HepG2 (cell line): ENCODE measurements around the gene SLC13A5. TPM values are rescaled to one million over a fixed set of nuclear protein-coding genes. Genes with fewer than 3 reads are reported as not detected.

Experiments used
- DRAP1 ChIP-seq: IDR thresholded peaks from 2 replicates; pipeline ENCODE4 v1.6.1; 2016; ENCODE audit warnings: missing genetic modification reagents, missing compliant biosample characterization
- ELF1 ChIP-seq: sonication (generic); formaldehyde crosslinking; IDR thresholded peaks from 2 replicates; pipeline ENCODE4 v1.4.0; 2020; ENCODE audit warnings: missing genetic modification reagents
- ELF4 ChIP-seq: sonication (generic); formaldehyde crosslinking; IDR thresholded peaks from 2 replicates; pipeline ENCODE4 v1.5.0; 2020; ENCODE audit warnings: missing genetic modification reagents, mild to moderate bottlenecking, moderate library complexity, borderline replicate concordance
- FOXP4 ChIP-seq: sonication (generic); formaldehyde crosslinking; IDR thresholded peaks from 2 replicates; pipeline ENCODE4 v1.4.0; 2020; ENCODE audit warnings: missing genetic modification reagents
- KLF11 ChIP-seq: IDR thresholded peaks from 2 replicates; pipeline ENCODE4 v1.6.1; 2016; ENCODE audit warnings: missing compliant biosample characterization
- KLF15 ChIP-seq: sonication (generic); formaldehyde crosslinking; IDR thresholded peaks from 2 replicates; pipeline ENCODE4 v1.8.1; 2023; ENCODE audit warnings: borderline replicate concordance, mild to moderate bottlenecking, inconsistent platforms, missing genetic modification reagents, mixed read lengths
- MIXL1 ChIP-seq: IDR thresholded peaks from 2 replicates; pipeline ENCODE4 v1.6.1; 2016
- POGZ ChIP-seq: sonication (generic); formaldehyde crosslinking; IDR thresholded peaks from 2 replicates; pipeline ENCODE4 v1.4.0; 2020; ENCODE audit warnings: mild to moderate bottlenecking, missing genetic modification reagents
- RNF2 ChIP-seq: fragments of 450-650 bp; conservative IDR thresholded peaks from 2 replicates; pipeline ENCODE4 v1.6.1; 2016; ENCODE audit warnings: low read depth
- SYNCRIP ChIP-seq: fragments of 200-400 bp; formaldehyde crosslinking; IDR thresholded peaks from 2 replicates; pipeline ENCODE4 v1.6.1; 2018; ENCODE audit warnings: mild to moderate bottlenecking, low read depth, low read length; ENCODE audit not compliant: insufficient read depth
- TEAD3 ChIP-seq: optimal IDR thresholded peaks from 2 replicates; pipeline ENCODE3; 2016; ENCODE audit warnings: borderline replicate concordance
- XRCC5 ChIP-seq: fragments of 200-400 bp; formaldehyde crosslinking; optimal IDR thresholded peaks from 2 replicates; pipeline ENCODE3; 2017; ENCODE audit warnings: mild to moderate bottlenecking, low read length
- ZNF333 ChIP-seq: sonication (generic); formaldehyde crosslinking; IDR thresholded peaks from 2 replicates; pipeline ENCODE4 v1.4.0; 2020; ENCODE audit warnings: mild to moderate bottlenecking, missing genetic modification reagents, borderline replicate concordance
- ZNF609 ChIP-seq: sonication (generic); formaldehyde crosslinking; IDR thresholded peaks from 2 replicates; pipeline ENCODE4 v1.4.0; 2020; ENCODE audit warnings: mild to moderate bottlenecking, missing genetic modification reagents, borderline replicate concordance
- ZNF616 ChIP-seq: sonication (generic); formaldehyde crosslinking; IDR thresholded peaks from 2 replicates; pipeline ENCODE4 v1.5.0; 2020; ENCODE audit warnings: low read depth, mild to moderate bottlenecking, missing genetic modification reagents
- ZNF691 ChIP-seq: sonication (generic); formaldehyde crosslinking; IDR thresholded peaks from 2 replicates; pipeline ENCODE4 v1.4.0; 2020; ENCODE audit warnings: missing genetic modification reagents, low read depth, mild to moderate bottlenecking, borderline replicate concordance
- ZNF816 ChIP-seq: sonication (generic); formaldehyde crosslinking; IDR thresholded peaks from 2 replicates; pipeline ENCODE4 v1.8.0; 2022; ENCODE audit warnings: missing genetic modification reagents, mild to moderate bottlenecking, borderline replicate concordance
- polyA plus RNA-seq, 8 experiments: library from polyadenylated mRNA; depleted of rRNA in 3 of 8; stranded (reverse) in 7 of 8; unstranded in 1 of 8; fragments of >200 nt; fragmentation: Illumina TruSeq in 4 of 8; extraction: Trizol in 4 of 8; gene quantifications; 2 replicates each; pipeline versions ENCODE4 v1.2.1 to v1.2.3, GENCODE V29; 2011 to 2016; ENCODE audit warnings: low read depth in 4 of 8, missing spikeins in 1 of 8, mixed read lengths in 1 of 8; ENCODE audit not compliant: insufficient read depth in 1 of 8
- total RNA-seq, 5 experiments: library from RNA; depleted of rRNA; stranded (reverse); fragments of >200 nt; fragmentation: Illumina TruSeq; extraction: Trizol; gene quantifications; 2 replicates each; pipeline ENCODE4 v1.2.3, GENCODE V29; 2016; ENCODE audit warnings: low read depth in 1 of 5

Gene SLC13A5
- total and polyA plus RNA-seq, 2 of the 13 experiments (the other 11 are each of a cell fraction or from before 2014, with no cell fraction given): 42.8 to 310 TPM

GRCh38 chr17:6651354-6651918 lies 61.7 kb downstream of the SLC13A5 start, which contains the start of the genes C17orf100 and MED31 (continued):
- TF ChIP-seq ZNF691 (CRISPR knock-in tag): peak; percentile 5; the same call in 1 of the 2 replicates
- no peak for TF ChIP-seq ZNF333 (CRISPR knock-in tag)
- no peak for TF ChIP-seq ZNF609 (CRISPR knock-in tag)
- TF ChIP-seq KLF15 (CRISPR knock-in tag): no peak
- 0 out of 2 replicates have a peak, but pooled peaks have one; percentile 11 for TF ChIP-seq POGZ (CRISPR knock-in tag)
- TF ChIP-seq RNF2: no peak
- peak; percentile 33 for TF ChIP-seq XRCC5
- TF ChIP-seq ZNF816: no peak; the same call in 1 of the 2 replicates
- TF ChIP-seq ELF4 (CRISPR knock-in tag): peak; percentile 88; the same call in 1 of the 2 replicates
- 0 out of 2 replicates have a peak, but pooled peaks have one; percentile 12 for TF ChIP-seq FOXP4
- TF ChIP-seq MIXL1 (CRISPR knock-in tag): peak; percentile 53
- peak; percentile 77 for TF ChIP-seq DRAP1 (CRISPR knock-in tag)
- no peak for TF ChIP-seq ZNF616 (CRISPR knock-in tag)
- no peak for TF ChIP-seq KLF11 (CRISPR knock-in tag)
- TF ChIP-seq SYNCRIP: no peak
- TF ChIP-seq TEAD3 (CRISPR knock-in tag): peak; percentile 18
- peak; percentile 83 for TF ChIP-seq ELF1 (CRISPR knock-in tag)
